DOHH2 (cell line): ENCODE results near the gene PRDM5.

ENCODE experiments used
- H3F3A ChIP-seq: fragments of 200-600 bp; sonication (generic), shearing (Covaris generic); 2 replicates; pipeline ENCODE4 v1.6.0; 2016; ENCODE audit warnings: antibody characterized with exemption, mild to moderate bottlenecking; ENCODE audit not compliant: control insufficient read depth, insufficient read depth
- H3K27ac ChIP-seq: fragments of 200-600 bp; sonication (generic); 2 replicates; pipeline ENCODE4 v1.5.1; 2014; ENCODE audit warnings: low read depth, mild to moderate bottlenecking, low read length, moderate library complexity
- H3K27me3 ChIP-seq: fragments of 200-600 bp; sonication (generic); 2 replicates; pipeline ENCODE4 v1.6.1; 2014; ENCODE audit warnings: mild to moderate bottlenecking, low read length, mixed read lengths; ENCODE audit not compliant: control insufficient read depth
- H3K36me3 ChIP-seq: fragments of 200-600 bp; sonication (generic); 2 replicates; pipeline ENCODE4 v1.6.1; 2014; ENCODE audit warnings: mild to moderate bottlenecking, low read length, moderate library complexity, mixed read lengths; ENCODE audit not compliant: control insufficient read depth
- H3K4me1 ChIP-seq: fragments of 200-600 bp; sonication (generic); 2 replicates; pipeline ENCODE4 v1.6.1; 2014; ENCODE audit warnings: mild to moderate bottlenecking, low read length, mixed read lengths; ENCODE audit not compliant: control insufficient read depth
- H3K4me2 ChIP-seq: fragments of 200-600 bp; sonication (generic); 2 replicates; pipeline ENCODE4 v1.6.0; 2014; ENCODE audit warnings: mild to moderate bottlenecking, low read length, moderate library complexity
- H3K4me3 ChIP-seq: fragments of 200-600 bp; sonication (generic); 2 replicates; pipeline ENCODE4 v1.5.1; 2014; ENCODE audit warnings: mild to moderate bottlenecking, low read length, mixed read lengths
- H3K79me2 ChIP-seq: fragments of 200-600 bp; sonication (generic); 2 replicates; pipeline ENCODE4 v1.6.1; 2014; ENCODE audit warnings: mild to moderate bottlenecking, low read length, mixed read lengths; ENCODE audit not compliant: control insufficient read depth
- H3K9me2 ChIP-seq: fragments of 200-600 bp; sonication (generic); replicated peaks from 2 replicates; pipeline ENCODE4 v1.6.1; 2014; ENCODE audit warnings: mild to moderate bottlenecking, low read length, mixed read lengths; ENCODE audit not compliant: control insufficient read depth
- H3K9me3 ChIP-seq: fragments of 200-600 bp; sonication (generic); 2 replicates; pipeline ENCODE4 v1.6.1; 2014; ENCODE audit warnings: antibody characterized with exemption, low read length, mixed read lengths; ENCODE audit not compliant: control insufficient read depth, insufficient read depth
- H4K20me1 ChIP-seq: fragments of 200-600 bp; sonication (generic); 2 replicates; pipeline ENCODE4 v1.6.0; 2014; ENCODE audit warnings: low read depth, mild to moderate bottlenecking, antibody characterized with exemption, low read length, moderate library complexity; ENCODE audit not compliant: control insufficient read depth, insufficient read depth
- CTCF ChIP-seq: fragments of 200-600 bp; sonication (generic); IDR thresholded peaks from one replicate; pipeline ENCODE4 v1.5.1; 2014; ENCODE audit warnings: antibody characterized with exemption, mild to moderate bottlenecking, low read depth, low read length; ENCODE audit not compliant: poor library complexity, severe bottlenecking
- EZH2phosphoT487 ChIP-seq: fragments of 200-600 bp; sonication (generic); IDR thresholded peaks from 2 replicates; pipeline ENCODE4 v1.6.1; 2017; ENCODE audit warnings: borderline replicate concordance, mild to moderate bottlenecking, antibody characterized with exemption, low read length, moderate library complexity, mixed read lengths

The PRDM5 gene

GRCh38 chr4:120870279-120870673, 52.2 kb downstream of the PRDM5 start:
- no peaks in the 10 kb centered on the region for H3K79me2 ChIP-seq
- H3K27ac ChIP-seq: no peak overlapping the region
- H3K4me2 ChIP-seq: no peak overlapping the region
- H3K9me3 ChIP-seq: no peaks in the 10 kb centered on the region
- no peaks in the 10 kb centered on the region for H3K36me3 ChIP-seq
- peaks cover 9% of the 10 kb centered on the region for H3K4me1 ChIP-seq
- no peaks in the 10 kb centered on the region for H3K9me2 ChIP-seq
- no peaks in the 10 kb centered on the region for H3F3A ChIP-seq
- no peaks in the 10 kb centered on the region for H3K27me3 ChIP-seq
- H4K20me1 ChIP-seq: no peaks in the 10 kb centered on the region
- TF ChIP-seq EZH2phosphoT487 (no peak), CTCF (peak; percentile 43)
- H3K4me3 ChIP-seq: no peak overlapping the region

GRCh38 chr4:120869613-120870278, 52.8 kb downstream of the PRDM5 start:
- no peaks in the 10 kb centered on the region for H3F3A ChIP-seq
- H3K79me2 ChIP-seq: no peaks in the 10 kb centered on the region
- H3K36me3 ChIP-seq: no peaks in the 10 kb centered on the region
- peaks cover 9% of the 10 kb centered on the region for H3K4me1 ChIP-seq
- no peaks in the 10 kb centered on the region for H3K27me3 ChIP-seq
- TF ChIP-seq CTCF: no peak
- no peak for TF ChIP-seq EZH2phosphoT487
- no peak overlapping the region for H3K4me2 ChIP-seq
- H4K20me1 ChIP-seq: no peaks in the 10 kb centered on the region
- no peak overlapping the region for H3K4me3 ChIP-seq
- no peak overlapping the region for H3K27ac ChIP-seq
- H3K9me3 ChIP-seq: no peaks in the 10 kb centered on the region
- H3K9me2 ChIP-seq: no peaks in the 10 kb centered on the region

- H3F3A ChIP-seq: no peaks in the 10 kb centered on the region
- H3K4me3 ChIP-seq: no peak overlapping the region
- H3K27ac ChIP-seq: no peak overlapping the region
- H4K20me1 ChIP-seq: no peaks in the 10 kb centered on the region
- TF ChIP-seq EZH2phosphoT487 (no peak), CTCF (no peak)
- no peaks in the 10 kb centered on the region for H3K36me3 ChIP-seq
- no peaks in the 10 kb centered on the region for H3K79me2 ChIP-seq
- H3K9me2 ChIP-seq: no peaks in the 10 kb centered on the region
- H3K27me3 ChIP-seq: no peaks in the 10 kb centered on the region
- H3K4me1 ChIP-seq: peaks cover 9% of the 10 kb centered on the region
- H3K4me2 ChIP-seq: no peak overlapping the region
- no peaks in the 10 kb centered on the region for H3K9me3 ChIP-seq
These were observed 55.0 kb downstream of the PRDM5 start for GRCh38 chr4:120867506-120867905.
